Smooth muscle cell (in vitro differentiated cells): ENCODE measurements around the gene NAA38. TPM values are rescaled to one million over a fixed set of nuclear protein-coding genes. Genes with fewer than 3 reads are reported as not detected.

Experiments used
- DNase-seq: peaks from one replicate; lab custom pipeline; 2025; ENCODE audit not compliant: unreplicated experiment; lab: John Stamatoyannopoulos, UW
- H2AFZ ChIP-seq: fragments of 200-600 bp; sonication (generic); 2 replicates; pipeline ENCODE4 v1.6.0; 2016; ENCODE audit warnings: antibody characterized with exemption, low read depth, mild to moderate bottlenecking
- H3F3A ChIP-seq: fragments of 200-600 bp; sonication (generic); 2 replicates; pipeline ENCODE4 v1.6.0; 2017; ENCODE audit warnings: antibody characterized with exemption, low read depth
- H3K27ac ChIP-seq: fragments of 200-600 bp; sonication (generic); 2 replicates; pipeline ENCODE4 v1.5.1; 2016; ENCODE audit warnings: low read depth, mild to moderate bottlenecking
- H3K27me3 ChIP-seq: fragments of 200-600 bp; sonication (generic); 2 replicates; pipeline ENCODE4 v1.6.1; 2016; ENCODE audit warnings: low read depth, mild to moderate bottlenecking
- H3K36me3 ChIP-seq: fragments of 200-600 bp; sonication (generic); 2 replicates; pipeline ENCODE4 v1.5.1; 2016; ENCODE audit warnings: low read depth
- H3K4me1 ChIP-seq: fragments of 200-600 bp; sonication (generic); 2 replicates; pipeline ENCODE4 v1.5.1; 2016; ENCODE audit warnings: low read depth
- H3K4me2 ChIP-seq: fragments of 200-600 bp; sonication (generic); 2 replicates; pipeline ENCODE4 v1.6.0; 2016; ENCODE audit warnings: mild to moderate bottlenecking
- H3K4me3 ChIP-seq: fragments of 200-600 bp; sonication (generic); 2 replicates; pipeline ENCODE4 v1.5.1; 2016; ENCODE audit warnings: mild to moderate bottlenecking
- H3K79me2 ChIP-seq: fragments of 200-600 bp; sonication (generic); 2 replicates; pipeline ENCODE4 v1.6.0; 2016; ENCODE audit warnings: low read depth, mild to moderate bottlenecking
- H3K9ac ChIP-seq: fragments of 200-600 bp; sonication (generic); 2 replicates; pipeline ENCODE4 v1.6.0; 2016; ENCODE audit warnings: low read depth
- H3K9me3 ChIP-seq: fragments of 200-600 bp; sonication (generic); replicated peaks from 2 replicates; pipeline ENCODE4 v1.5.1; 2016; ENCODE audit warnings: low read depth
- H4K20me1 ChIP-seq: fragments of 200-600 bp; sonication (generic); 2 replicates; pipeline ENCODE4 v1.6.0; 2016; ENCODE audit warnings: low read depth
- WGBS: methylation state at CpG from one replicate; pipeline ENCODE4 v1.1.7; 2016; ENCODE audit warnings: low lambda C conversion rate; 5-methylcytosine and 5-hydroxymethylcytosine counted together
- polyA plus RNA-seq: library from polyadenylated mRNA; unstranded; fragments of >200 nt; fragmentation: Nextera tagmentation; extraction: Ambion mirVana; gene quantifications from 2 replicates; pipeline ENCODE4 v1.2.1, GENCODE V29; 2016
- total RNA-seq: library from RNA; depleted of rRNA; stranded (reverse); fragments of >200 nt; gene quantifications from 2 replicates; pipeline ENCODE4 v1.2.3, GENCODE V29; 2014
- TF ChIP-seq, protein P1 (sequence below): fragments of 200-600 bp; sonication (generic); IDR thresholded peaks from 2 replicates; pipeline ENCODE4 v1.5.1; 2017; ENCODE audit warnings: borderline replicate concordance, mild to moderate bottlenecking, antibody characterized with exemption; ENCODE audit not compliant: insufficient read depth, poor library complexity, severe bottlenecking

NAA38 gene
- total and polyA plus RNA-seq, 2 experiments from 2014 or later = 76.4 to 99.4 TPM

GRCh38 chr17:7882068-7882467 is 24.7 kb upstream of the NAA38 start:
- peaks cover 24% of the 10 kb centered on the region for H3K4me1 ChIP-seq
- H3K4me3 ChIP-seq = no peak overlapping the region
- no peaks in the 10 kb centered on the region for H4K20me1 ChIP-seq
- no peak overlapping the region for H3K9ac ChIP-seq
- no peak overlapping the region for H3K4me2 ChIP-seq
- H3F3A ChIP-seq = peaks cover 4% of the 10 kb centered on the region
- no peak overlapping the region for H3K27ac ChIP-seq
- H3K27me3 ChIP-seq = no peaks in the 10 kb centered on the region
- 88% methylated on average over 7 of the region's 7 CpGs for WGBS
- TF ChIP-seq, protein P1, sequence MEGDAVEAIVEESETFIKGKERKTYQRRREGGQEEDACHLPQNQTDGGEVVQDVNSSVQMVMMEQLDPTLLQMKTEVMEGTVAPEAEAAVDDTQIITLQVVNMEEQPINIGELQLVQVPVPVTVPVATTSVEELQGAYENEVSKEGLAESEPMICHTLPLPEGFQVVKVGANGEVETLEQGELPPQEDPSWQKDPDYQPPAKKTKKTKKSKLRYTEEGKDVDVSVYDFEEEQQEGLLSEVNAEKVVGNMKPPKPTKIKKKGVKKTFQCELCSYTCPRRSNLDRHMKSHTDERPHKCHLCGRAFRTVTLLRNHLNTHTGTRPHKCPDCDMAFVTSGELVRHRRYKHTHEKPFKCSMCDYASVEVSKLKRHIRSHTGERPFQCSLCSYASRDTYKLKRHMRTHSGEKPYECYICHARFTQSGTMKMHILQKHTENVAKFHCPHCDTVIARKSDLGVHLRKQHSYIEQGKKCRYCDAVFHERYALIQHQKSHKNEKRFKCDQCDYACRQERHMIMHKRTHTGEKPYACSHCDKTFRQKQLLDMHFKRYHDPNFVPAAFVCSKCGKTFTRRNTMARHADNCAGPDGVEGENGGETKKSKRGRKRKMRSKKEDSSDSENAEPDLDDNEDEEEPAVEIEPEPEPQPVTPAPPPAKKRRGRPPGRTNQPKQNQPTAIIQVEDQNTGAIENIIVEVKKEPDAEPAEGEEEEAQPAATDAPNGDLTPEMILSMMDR = no peak
- H2AFZ ChIP-seq = no peak overlapping the region
- no peak for DNase-seq
- H3K36me3 ChIP-seq = peaks cover 5% of the 10 kb centered on the region
- peaks cover 18% of the 10 kb centered on the region for H3K79me2 ChIP-seq
- no peaks in the 10 kb centered on the region for H3K9me3 ChIP-seq

DNA sequence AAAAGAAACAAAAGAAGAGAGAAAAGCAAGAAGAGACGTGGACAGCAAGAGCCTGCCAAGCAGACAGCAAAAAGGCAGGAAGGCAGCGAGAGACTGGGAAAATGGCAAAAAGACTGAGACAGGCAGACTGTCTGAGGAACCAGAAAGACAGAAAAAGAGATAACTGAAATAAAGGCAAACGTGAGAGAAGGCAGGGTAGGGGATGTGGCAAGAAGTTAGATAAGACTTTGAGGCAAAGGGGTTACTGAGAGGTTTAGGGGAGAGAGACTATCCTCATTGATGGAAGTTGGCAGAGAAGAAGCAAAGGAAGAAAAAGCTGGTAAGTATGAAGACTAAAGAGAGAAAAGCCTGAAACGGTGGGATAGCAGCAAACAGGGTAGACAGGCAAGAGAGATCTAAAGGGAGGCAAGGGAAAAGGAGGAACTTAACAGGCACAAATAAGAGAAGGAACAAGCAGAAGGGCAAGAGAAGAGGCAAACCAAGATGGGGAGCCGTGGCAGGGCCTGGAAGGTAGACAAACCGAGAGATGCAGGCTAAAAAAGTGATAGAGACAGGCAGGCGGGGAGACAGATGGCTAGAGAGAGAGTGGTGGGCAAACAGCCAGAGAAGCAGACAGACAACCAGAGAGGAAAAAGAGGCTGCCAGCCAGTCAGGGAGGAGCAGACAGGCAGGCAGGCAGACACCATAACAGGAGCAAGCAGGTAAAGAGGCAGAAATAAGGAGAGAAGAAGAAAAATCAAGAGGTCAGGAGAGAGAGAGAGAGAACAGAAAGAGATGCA is 24.1 kb upstream of the NAA38 start:
- 69% methylated on average over 7 of the region's 7 CpGs for WGBS
- no peaks in the 10 kb centered on the region for H3K9me3 ChIP-seq
- H3K27ac ChIP-seq = no peak overlapping the region
- no peak overlapping the region for H3K4me2 ChIP-seq
- no peaks in the 10 kb centered on the region for H4K20me1 ChIP-seq
- H3K79me2 ChIP-seq = peaks cover 18% of the 10 kb centered on the region
- no peak overlapping the region for H3K4me3 ChIP-seq
- H3K9ac ChIP-seq = no peak overlapping the region
- H3K27me3 ChIP-seq = no peaks in the 10 kb centered on the region
- H3K4me1 ChIP-seq = peaks cover 20% of the 10 kb centered on the region
- H3K36me3 ChIP-seq = peaks cover 5% of the 10 kb centered on the region
- DNase-seq = no peak
- H3F3A ChIP-seq = peaks cover 2% of the 10 kb centered on the region
- no peak overlapping the region for H2AFZ ChIP-seq
- TF ChIP-seq, protein P1 = no peak

GRCh38 chr17:7880076-7880868 is 22.9 kb upstream of the NAA38 start:
- Histone ChIP-seq H3K27me3 (no peaks in the 10 kb centered on the region), H3K9me3 (no peaks in the 10 kb centered on the region), H3K4me2 (no peak overlapping the region), H3K79me2 (peaks cover 12% of the 10 kb centered on the region), H3K27ac (no peak overlapping the region), H2AFZ (no peak overlapping the region), H3K4me3 (no peak overlapping the region), H3K9ac (no peak overlapping the region), H3F3A (no peaks in the 10 kb centered on the region), H3K4me1 (peaks cover 11% of the 10 kb centered on the region), H4K20me1 (no peaks in the 10 kb centered on the region), H3K36me3 (peaks cover 8% of the 10 kb centered on the region)
- no peak for DNase-seq
- TF ChIP-seq, protein P1 = no peak
- WGBS = 89% methylated on average over 3 of the region's 3 CpGs
